ENCODE results near the gene ADAMTS2.

- TF ChIP-seq EZH2 (IDR thresholded peaks at IDR 0.05) (no peak), POLR2AphosphoS5 (IDR thresholded peaks at IDR 0.05; ENCODE audit: borderline replicate concordance, low read depth, low read length) (no peak), FOXP2 (optimal IDR thresholded peaks at IDR 0.05; ENCODE audit: control extremely low read depth, extremely low read length, insufficient read depth) (no peak)
Observed at GRCh38 chr5:179266291-179267070, 78.8 kb downstream of the ADAMTS2 start.
